ENCODE results near the gene MAPK8IP2. TPM values are rescaled to one million over a fixed set of nuclear protein-coding genes. Genes with fewer than 3 reads are reported as not detected.

MAPK8IP2 gene
- total RNA-seq, 1 donor from 2014 or later = 7.7 TPM

DNA sequence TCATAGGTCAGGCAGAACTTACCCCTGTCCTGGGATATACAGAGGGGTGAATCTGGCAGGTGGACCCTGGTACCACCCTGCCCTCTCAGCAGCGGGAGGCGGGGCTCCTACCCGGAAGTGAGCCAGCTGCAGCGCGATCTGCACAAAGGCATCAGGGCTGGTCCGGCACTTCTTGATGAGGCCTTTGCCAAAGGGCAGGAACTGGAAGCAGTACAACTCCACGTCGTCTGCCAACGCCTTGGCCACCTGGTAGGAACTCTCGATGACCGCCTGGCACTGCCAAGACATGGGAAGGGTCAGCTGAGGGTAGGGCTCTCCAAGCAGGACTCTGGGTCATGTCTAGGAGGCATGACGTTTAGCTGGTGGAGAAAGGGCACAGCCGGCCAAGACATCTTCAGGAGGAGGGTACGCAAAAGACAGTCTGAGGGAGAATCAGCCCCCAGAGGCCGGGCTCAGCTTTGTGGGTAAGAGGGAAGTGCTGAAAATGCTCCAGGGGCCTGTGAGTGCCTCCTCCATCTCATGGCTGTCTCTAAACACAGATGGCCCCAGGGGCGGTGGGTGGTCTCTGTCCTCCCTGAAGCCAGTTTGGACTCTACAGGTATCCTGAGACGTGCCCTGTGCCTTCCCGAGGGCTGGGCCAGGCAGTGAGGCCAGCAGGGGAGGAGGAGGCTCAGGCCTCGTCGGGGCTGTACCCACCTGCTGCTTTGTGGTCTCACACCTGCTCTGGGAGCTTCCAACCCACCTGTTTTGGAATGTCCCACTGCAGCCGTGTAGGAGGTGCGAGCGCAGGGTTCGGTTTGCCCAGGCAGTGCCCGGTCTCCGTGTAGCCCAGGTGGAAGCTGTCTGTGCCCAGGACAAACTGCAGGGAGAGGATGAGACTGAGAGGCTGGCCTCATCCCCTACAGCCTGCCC, 29.1 kb upstream of the MAPK8IP2 start:
- H3K27ac Mint-ChIP-seq = no peak overlapping the region
- H3K4me3 Mint-ChIP-seq (ENCODE audit: low read depth) = no peak overlapping the region
- H3K4me1 Mint-ChIP-seq (ENCODE audit: low read depth) = no peaks in the 10 kb centered on the region
- TF ChIP-seq, protein P1, sequence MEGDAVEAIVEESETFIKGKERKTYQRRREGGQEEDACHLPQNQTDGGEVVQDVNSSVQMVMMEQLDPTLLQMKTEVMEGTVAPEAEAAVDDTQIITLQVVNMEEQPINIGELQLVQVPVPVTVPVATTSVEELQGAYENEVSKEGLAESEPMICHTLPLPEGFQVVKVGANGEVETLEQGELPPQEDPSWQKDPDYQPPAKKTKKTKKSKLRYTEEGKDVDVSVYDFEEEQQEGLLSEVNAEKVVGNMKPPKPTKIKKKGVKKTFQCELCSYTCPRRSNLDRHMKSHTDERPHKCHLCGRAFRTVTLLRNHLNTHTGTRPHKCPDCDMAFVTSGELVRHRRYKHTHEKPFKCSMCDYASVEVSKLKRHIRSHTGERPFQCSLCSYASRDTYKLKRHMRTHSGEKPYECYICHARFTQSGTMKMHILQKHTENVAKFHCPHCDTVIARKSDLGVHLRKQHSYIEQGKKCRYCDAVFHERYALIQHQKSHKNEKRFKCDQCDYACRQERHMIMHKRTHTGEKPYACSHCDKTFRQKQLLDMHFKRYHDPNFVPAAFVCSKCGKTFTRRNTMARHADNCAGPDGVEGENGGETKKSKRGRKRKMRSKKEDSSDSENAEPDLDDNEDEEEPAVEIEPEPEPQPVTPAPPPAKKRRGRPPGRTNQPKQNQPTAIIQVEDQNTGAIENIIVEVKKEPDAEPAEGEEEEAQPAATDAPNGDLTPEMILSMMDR (IDR thresholded peaks at IDR 0.05; ENCODE audit: unreplicated experiment) = no peak
- H3K27me3 Mint-ChIP-seq = no peaks in the 10 kb centered on the region
- H3K9me3 Mint-ChIP-seq (ENCODE audit: low read depth) = no peaks in the 10 kb centered on the region
- peaks cover 6% of the 10 kb centered on the region for H3K36me3 Mint-ChIP-seq (ENCODE audit: insufficient read depth)
- DNase-seq (ENCODE audit: low spot score, unreplicated experiment) = no peak

DNA sequence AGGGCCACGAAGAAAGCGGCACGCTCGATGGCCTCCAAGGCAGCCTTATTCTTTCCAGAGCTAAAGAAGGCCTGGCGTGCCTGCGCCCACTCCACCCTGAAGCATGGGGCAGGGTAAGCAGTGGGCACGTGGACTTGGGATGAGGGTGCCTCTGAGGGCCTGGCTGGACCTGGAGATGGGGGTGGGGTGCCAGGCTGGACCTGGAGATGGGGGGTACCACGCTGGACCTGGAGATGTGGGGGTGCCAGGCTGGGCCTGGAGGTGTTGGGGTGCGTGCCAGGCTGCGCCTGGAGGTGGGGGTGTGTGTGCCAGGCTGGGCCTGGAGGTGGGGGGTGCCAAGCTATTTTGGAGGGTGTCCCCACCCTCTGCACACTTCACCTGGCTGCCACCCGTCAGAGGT, 27.6 kb upstream of the MAPK8IP2 start:
- TF ChIP-seq, protein P1 (IDR thresholded peaks at IDR 0.05; ENCODE audit: unreplicated experiment) = no peak
- Mint-ChIP-seq H3K4me3 (ENCODE audit: low read depth) (no peak overlapping the region), H3K27ac (no peak overlapping the region), H3K9me3 (ENCODE audit: low read depth) (no peaks in the 10 kb centered on the region), H3K27me3 (no peaks in the 10 kb centered on the region), H3K4me1 (ENCODE audit: low read depth) (no peaks in the 10 kb centered on the region), H3K36me3 (ENCODE audit: insufficient read depth) (peaks cover 6% of the 10 kb centered on the region)
- DNase-seq (ENCODE audit: low spot score, unreplicated experiment) = no peak

- Mint-ChIP-seq H3K9me3 (ENCODE audit: low read depth) (no peaks in the 10 kb centered on the region), H3K27ac (no peak overlapping the region), H3K4me1 (ENCODE audit: low read depth) (no peaks in the 10 kb centered on the region), H3K4me3 (ENCODE audit: low read depth) (no peak overlapping the region), H3K27me3 (no peaks in the 10 kb centered on the region), H3K36me3 (ENCODE audit: insufficient read depth) (peaks cover 6% of the 10 kb centered on the region)
- TF ChIP-seq, protein P1 (IDR thresholded peaks at IDR 0.05; ENCODE audit: unreplicated experiment) = no peak
- DNase-seq (ENCODE audit: low spot score, unreplicated experiment) = no peak
Observed at GRCh38 chr22:50573491-50574382, 26.9 kb upstream of the MAPK8IP2 start.

GRCh38 chr22:50574383-50574755, 26.2 kb upstream of the MAPK8IP2 start:
- no peaks in the 10 kb centered on the region for H3K9me3 Mint-ChIP-seq (ENCODE audit: low read depth)
- H3K4me1 Mint-ChIP-seq (ENCODE audit: low read depth) = no peaks in the 10 kb centered on the region
- no peaks in the 10 kb centered on the region for H3K27me3 Mint-ChIP-seq
- H3K27ac Mint-ChIP-seq = no peak overlapping the region
- H3K4me3 Mint-ChIP-seq (ENCODE audit: low read depth) = no peak overlapping the region
- TF ChIP-seq, protein P1 (IDR thresholded peaks at IDR 0.05; ENCODE audit: unreplicated experiment) = no peak
- H3K36me3 Mint-ChIP-seq (ENCODE audit: insufficient read depth) = peaks cover 5% of the 10 kb centered on the region
- DNase-seq (ENCODE audit: low spot score, unreplicated experiment) = no peak

- Mint-ChIP-seq H3K4me3 (ENCODE audit: low read depth) (no peak overlapping the region), H3K9me3 (ENCODE audit: low read depth) (no peaks in the 10 kb centered on the region), H3K27me3 (no peaks in the 10 kb centered on the region), H3K4me1 (ENCODE audit: low read depth) (no peaks in the 10 kb centered on the region), H3K36me3 (ENCODE audit: insufficient read depth) (peaks cover 6% of the 10 kb centered on the region), H3K27ac (no peak overlapping the region)
- TF ChIP-seq, protein P1 (IDR thresholded peaks at IDR 0.05; ENCODE audit: unreplicated experiment) = no peak
- no peak for DNase-seq (ENCODE audit: low spot score, unreplicated experiment)
Observed at GRCh38 chr22:50575426-50575941, 25.1 kb upstream of the MAPK8IP2 start.

All from progenitor cell of endocrine pancreas (in vitro differentiated cells).